HG02623 (cell line): ENCODE results near the gene OR1M1.

Experiments used
- ATAC-seq: cut with Tn5 transposase; IDR thresholded peaks from one replicate; pipeline ENCODE4 v1.9.1; 2021; ENCODE audit warnings: moderate library complexity; ENCODE audit not compliant: unreplicated experiment

OR1M1 gene

DNA sequence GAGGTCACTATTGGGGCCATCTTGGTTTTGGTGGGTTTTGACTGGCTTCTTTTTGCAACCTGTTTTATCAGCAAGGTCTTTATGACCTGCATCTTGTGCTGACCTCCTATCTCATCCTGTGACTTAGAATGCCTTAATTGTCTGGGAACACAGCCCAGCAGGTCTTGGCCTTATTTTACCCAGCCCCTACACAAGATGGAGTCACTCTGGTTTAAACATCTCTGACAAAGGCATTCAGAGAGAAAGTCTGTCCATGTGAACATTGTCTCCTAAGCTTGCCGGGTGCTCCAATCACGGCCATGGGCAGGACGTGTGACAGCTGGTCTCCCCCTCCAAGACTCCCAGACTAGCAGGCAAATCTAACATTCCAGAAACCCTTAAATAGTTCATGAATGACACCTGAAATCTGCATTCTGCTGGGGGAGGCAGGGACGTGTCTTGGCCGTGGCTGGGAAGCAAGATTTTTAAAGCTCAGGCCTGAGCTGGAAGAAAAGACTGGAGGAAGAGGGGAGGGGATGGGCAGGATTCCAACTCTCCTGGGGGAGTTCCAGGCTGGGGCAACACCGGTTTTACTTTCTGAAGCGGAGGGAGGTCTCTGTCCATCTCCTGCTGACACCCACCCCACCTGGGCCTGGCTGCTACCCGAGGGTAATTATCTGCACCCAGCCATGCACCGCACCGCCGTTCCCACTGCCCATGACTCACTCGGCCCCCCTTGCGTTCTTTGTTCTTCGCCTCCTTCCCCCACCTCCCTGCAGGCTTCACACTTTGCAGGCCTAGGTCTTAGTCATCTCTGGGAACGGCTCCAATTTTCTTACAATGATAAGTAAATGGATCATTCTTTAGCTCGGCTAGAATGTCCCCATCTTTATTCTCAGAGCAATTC, 11.6 kb upstream of the OR1M1 start:
- no peak for ATAC-seq

DNA sequence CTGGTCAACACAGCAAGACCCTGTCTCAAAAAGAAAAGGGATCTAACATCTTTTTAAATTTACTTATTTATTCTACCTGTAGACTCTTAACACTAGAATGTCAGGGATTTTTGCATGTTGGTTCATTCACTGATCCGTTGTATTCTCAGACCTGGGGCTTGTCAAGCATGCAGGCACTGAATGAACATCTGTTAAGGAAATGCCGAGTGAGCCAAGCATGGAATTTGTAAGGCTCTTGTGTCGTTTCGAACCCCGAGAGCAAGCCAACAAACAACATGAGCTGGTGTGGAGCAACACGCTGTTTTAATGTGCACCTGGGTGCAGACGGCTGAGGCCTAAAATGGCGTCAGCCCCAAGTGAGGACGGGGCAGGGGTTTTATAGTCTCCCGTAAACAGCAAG, 10.0 kb upstream of the OR1M1 start:
- ATAC-seq, result no peak

DNA sequence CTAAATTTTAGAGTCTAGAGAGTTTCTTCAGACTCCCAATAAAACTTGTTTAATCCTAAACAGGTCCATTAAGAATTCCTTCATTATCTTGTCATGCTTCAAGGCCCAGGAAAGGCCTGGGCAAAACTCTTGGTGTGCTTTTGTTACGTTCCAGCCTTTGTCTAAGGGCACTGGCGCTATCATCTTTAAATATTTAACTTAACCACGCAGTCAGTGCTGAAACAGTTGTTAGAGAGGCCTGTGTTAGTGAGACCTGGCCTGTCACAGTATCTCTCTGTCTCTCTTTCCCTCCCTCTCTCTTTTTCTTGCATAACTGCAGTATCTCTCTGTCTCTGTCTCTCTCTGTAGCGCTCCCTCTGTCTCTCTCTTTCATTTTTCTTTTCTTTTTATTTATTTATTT, 8.2 kb upstream of the OR1M1 start:
- ATAC-seq, result no peak

DNA sequence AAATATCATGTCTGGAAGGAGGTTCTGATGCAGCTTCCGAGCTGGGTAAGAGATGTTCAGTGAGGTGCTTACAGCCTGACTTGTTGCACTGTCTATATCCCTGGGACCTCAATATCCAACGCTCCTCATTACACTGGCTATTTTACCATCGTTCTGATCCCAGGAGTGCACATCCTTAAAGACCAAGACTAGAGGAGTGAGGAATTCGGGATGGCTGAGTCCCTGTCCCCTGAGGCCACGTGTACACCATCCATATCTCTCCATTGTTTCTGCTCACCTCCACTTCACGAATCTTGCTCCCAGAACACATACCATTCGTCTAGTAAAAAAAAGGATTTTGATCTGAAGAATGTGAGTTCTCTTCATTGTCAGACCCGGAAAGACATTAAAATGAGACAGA, 20.5 kb downstream of the OR1M1 start, which contains the start of gene OR7G2:
TSS of gene OR7G2 (minus strand) at position 101 of the 400 bp plus-strand sequence. CDS start 4,232 bp downstream, outside the sequence.
- no peak for ATAC-seq

DNA sequence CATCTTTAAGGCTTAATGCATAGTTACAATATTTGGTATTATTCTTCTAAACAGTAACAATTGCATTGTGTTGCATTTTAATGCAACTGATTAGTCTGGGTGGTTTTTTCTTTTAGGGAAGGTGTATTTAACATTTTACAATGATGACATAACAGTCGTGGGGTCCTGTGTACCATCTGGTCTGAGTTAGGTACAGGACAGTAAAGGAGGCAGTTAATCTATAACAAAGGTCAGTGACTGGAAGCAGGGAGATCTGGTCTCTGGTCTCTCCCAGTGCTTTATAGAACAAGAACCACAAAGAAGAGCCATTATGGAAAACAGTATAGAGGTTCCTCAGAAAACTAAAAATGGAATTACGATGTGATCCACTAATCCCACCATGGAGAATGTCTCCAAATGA, 23.1 kb downstream of the OR1M1 start:
- ATAC-seq, result no peak

DNA sequence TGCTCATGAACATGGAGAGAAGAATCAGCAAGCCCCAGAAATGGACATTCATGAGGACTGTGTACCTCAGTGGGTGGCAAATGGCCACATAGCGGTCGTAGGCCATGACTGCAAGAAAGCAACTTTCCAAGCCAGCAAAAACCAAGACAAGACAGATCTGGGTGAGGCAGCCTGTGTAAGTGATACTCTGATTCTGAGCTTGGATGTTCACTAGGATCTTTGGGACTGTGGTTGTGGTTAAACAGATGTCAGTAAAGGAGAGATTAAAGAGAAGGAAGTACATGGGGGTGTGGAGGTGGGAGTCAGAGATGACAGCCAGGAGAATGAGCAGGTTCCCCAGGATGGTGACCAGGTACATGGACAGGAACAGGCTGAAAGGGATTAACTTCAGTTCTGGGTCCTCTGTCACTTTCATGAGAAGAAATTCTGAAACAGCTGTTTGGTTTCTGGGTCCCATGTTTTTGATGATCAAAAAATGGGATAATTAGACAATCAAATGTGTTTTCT, 28.5 kb downstream of the OR1M1 start, which contains the start of gene OR7G1:
TSS of gene OR7G1 (minus strand) at position 457 of the 507 bp plus-strand sequence. CDS start at position 457, 0 bp downstream.
- ATAC-seq, result no peak

DNA sequence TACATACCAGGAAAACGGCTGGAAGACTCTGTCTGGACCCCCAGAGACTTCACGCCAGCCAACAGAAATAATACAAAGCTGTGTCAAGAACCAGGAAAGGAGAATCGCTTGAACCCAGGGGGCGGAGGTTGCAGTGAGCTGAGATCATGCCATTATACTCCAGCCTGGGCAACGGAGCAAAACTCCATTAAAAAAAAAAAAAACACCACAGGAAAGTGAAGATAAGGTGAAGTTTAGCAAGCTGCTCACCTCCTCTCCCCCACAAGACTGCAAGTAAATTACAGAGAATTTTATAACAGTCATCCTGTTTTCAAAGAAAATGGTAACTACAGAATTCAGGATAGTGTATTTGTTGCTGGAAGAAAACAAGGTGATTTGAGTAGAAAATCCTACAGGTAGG, 29.7 kb downstream of the OR1M1 start:
- ATAC-seq, result no peak

DNA sequence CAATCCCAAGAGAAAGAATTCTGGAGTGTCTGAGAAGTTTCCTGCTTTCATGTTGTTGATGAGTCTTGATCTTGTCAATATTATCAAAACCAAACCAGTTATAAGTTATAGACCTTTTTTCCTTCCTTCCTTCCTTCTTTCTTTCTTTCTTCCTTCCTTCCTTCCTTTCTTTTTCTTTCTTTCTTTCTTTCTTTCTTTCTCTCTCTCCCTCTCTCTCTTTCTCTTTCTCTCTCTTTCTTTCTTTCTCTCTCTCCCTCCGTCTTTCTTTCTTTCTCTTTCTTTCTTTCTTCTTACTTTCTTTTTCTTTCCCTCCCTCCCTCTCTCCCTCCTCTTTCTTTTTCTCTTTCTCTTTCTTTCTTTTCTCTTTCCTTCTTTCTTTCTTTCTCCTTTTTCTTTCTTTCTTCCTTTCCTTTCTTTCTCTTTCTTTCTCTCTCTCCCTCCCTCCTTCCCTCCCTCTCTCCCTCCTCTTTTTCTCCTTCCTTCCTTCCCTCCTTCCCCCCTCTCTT, 40.1 kb downstream of the OR1M1 start, which contains the start of gene OR7G3:
TSS of gene OR7G3 (minus strand) at position 51 of the 506 bp plus-strand sequence. CDS start at position 51, 0 bp downstream.
- ATAC-seq, result no peak

DNA sequence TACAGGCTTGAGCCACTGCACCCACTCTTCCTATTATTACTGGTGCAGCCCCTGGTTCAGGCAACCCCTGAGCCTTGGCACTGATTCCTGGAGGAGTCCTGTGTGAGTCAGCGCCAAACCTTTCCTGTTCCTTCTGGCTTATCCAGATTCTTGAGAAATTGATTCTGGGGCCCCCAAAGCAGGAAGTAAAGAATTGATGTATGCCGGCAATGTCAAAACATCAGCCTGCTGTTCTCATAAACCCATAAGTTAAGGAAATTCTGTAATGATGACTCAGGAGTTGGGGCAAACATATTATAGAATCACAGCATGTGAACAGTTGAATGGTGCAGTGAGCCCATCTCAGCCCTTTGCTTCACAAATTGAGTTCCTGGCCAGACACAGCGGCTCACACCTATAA, 41.3 kb downstream of the OR1M1 start:
- no peak for ATAC-seq

DNA sequence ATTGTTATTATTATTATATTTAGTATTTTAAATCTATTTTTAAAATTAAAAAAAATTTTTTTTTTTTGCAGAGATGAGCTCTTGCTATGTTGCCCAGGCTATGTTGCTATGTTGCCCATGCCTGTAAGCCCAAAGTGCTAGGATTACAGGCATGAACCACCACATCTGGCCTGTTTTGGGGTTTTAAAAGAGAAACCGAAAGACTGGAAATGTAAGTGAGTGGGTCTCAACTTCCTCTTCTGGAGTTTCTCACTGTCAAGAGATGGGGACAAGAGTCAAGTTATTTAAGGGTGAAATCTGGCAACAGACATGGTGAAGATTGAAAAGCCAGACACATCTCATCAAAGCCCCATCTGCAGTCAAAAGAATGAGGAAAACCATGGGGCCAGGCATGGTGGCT, 44.1 kb downstream of the OR1M1 start:
- ATAC-seq, result no peak

DNA sequence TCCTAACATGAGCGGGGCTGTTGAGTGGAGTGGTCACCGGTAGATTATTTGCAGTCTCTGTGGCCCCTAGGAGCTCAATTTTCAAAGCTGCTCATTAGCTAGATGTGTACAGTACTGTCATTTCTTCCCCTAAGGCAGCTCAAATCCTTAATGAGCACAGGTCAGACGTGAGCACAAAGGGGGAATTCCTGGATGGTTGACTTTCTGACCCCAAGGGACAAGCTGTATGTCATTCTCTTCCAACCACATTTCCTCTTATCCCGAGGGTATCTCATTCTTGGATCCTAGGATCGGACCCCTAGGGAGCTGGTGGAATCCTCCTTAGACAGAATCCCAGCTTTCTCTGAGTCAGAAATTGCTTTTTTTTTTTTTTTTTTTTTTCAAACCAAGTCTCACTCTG, 45.6 kb downstream of the OR1M1 start:
- no peak for ATAC-seq

DNA sequence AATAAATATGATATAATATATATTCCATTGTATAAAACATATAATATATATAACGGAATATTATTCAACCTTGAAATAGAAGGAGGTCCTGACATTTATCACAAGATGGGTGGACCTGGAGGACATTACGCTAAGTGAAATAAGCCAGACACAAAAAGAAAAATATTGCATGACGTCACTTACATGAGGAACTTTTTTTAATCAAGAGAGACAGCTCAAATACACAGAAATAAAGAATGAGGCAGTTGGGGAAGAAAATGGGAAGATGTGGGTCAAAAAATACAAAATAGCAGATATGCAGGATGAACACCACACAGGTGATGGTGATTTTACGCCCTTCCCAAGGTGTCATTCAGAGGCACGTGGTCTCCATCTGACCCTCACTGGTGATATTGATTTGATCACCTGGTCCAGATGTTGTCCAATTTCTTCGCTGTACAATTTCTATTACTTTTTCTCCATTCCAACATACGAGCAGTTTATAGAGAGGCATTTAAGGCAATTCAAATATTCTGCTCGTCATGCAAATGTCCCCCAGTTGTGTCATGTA, 52.8 kb downstream of the OR1M1 start:
- no peak for ATAC-seq

DNA sequence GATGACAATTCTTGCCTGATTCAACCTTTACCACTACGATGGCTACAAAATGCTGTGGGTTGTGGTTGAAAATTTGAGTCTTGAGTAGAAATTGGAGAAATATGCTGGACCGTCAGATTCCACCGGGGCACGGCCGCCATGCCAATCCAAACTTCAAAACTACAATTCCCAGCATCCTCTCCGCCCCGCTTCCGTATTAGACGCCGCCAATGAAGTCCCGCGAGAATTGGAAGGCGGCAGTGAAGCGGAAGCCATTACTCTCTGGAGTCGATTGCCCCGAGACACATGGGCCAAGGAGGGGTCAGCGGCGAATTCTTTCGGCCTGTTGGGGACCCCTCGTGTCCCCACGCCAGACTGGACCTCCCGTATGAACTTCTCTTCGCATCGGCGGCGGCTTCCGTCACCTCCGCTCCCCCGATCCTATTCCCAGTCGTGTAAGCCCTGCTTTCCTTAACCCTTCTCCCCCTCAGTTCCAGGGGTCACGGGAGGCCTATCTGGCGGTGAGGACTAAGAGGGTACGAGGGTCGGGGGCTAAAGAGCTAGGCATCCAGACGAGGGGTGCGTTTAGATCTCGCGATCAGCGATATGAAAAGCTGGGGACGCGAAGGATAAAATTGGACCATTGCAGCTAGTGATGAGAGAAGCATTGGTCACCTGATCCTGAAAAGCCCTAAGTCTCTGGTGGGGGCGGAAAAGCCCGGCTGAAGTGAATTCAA, 53.5 kb downstream of the OR1M1 start, which contains the start of gene ZNF317:
TSS of gene ZNF317 (plus strand) at position 239 of the 716 bp plus-strand sequence. CDS start 15,620 bp downstream, outside the sequence.
- ATAC-seq, result peak; percentile 92

DNA sequence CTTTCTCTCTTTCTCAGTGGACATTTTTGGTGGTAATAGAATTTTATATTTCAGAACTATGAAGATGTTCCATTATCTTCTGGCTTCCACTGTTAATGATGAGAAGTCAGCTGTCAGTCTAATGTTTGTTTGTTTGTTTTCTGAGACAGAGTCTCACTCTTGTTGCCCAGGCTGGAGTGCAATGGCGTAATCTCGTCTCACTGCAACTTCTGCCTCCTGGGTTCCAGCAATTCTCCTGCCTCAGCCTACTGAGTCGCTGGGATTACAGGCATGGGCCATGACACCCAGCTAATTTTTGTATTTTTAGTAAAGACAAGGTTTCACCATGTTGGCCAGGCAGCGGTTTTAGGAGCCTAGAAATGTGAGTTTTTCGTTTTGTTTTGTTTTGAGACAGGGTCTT, 58.1 kb downstream of the OR1M1 start:
- no peak for ATAC-seq
